ENCODE results near the gene CCNY. TPM values are rescaled to one million over a fixed set of nuclear protein-coding genes. Genes with fewer than 3 reads are reported as not detected.
"Not testable (repeated sequence)": the region's sequence is repeated elsewhere in the genome, so short reads cannot be mapped to it uniquely, and the experiment has no call there.

The CCNY gene
- total and polyA plus RNA-seq, 8 donors = 5.8 to 99.6 (median 37.7) TPM

- intact Hi-C loops (cut with DNase I; ENCODE audit: low total_unique reads) = no loop called here
- WGBS, 5 donors = 69 to 86% (median 72%) methylated on average over 7 of the region's 7 CpGs
- H3K4me3 ChIP-seq = no peak overlapping the region
- no peaks in the 10 kb centered on the region for H3K36me3 ChIP-seq
- TF ChIP-seq CTCF (IDR thresholded peaks at IDR 0.05) = no peak
- no peak for TF ChIP-seq EP300 (IDR thresholded peaks at IDR 0.05)
- TF ChIP-seq POLR2AphosphoS5 (IDR thresholded peaks at IDR 0.05) = no peak
- no peak for TF ChIP-seq POLR2A (IDR thresholded peaks at IDR 0.05)
- no peak overlapping the region for H3K27ac ChIP-seq
- no peak for DNase-seq
- H3K9me3 ChIP-seq = no peaks in the 10 kb centered on the region
- no peaks in the 10 kb centered on the region for H3K27me3 ChIP-seq
- H3K4me1 ChIP-seq = peaks cover 34 to 90% (median 64%) of the 10 kb centered on the region in 4 donors
Observed at GRCh38 chr10:35352512-35352911, 16.2 kb downstream of the CCNY start.

- intact Hi-C loops (cut with DNase I; ENCODE audit: low total_unique reads) = no loop called here
- no peaks in the 10 kb centered on the region for H3K36me3 ChIP-seq
- no peak overlapping the region for H3K27ac ChIP-seq
- H3K27me3 ChIP-seq = no peaks in the 10 kb centered on the region
- WGBS, 5 donors = 78 to 90% (median 86%) methylated on average over 2 of the region's 2 CpGs
- peaks cover 34 to 90% (median 61%) of the 10 kb centered on the region in 4 donors for H3K4me1 ChIP-seq
- DNase-seq = no peak
- no peak for TF ChIP-seq EP300 (IDR thresholded peaks at IDR 0.05)
- no peak for TF ChIP-seq POLR2A (IDR thresholded peaks at IDR 0.05)
- no peak for TF ChIP-seq CTCF (IDR thresholded peaks at IDR 0.05)
- no peak for TF ChIP-seq POLR2AphosphoS5 (IDR thresholded peaks at IDR 0.05)
- H3K4me3 ChIP-seq = no peak overlapping the region
- no peaks in the 10 kb centered on the region for H3K9me3 ChIP-seq
Observed at GRCh38 chr10:35353395-35353794, 17.1 kb downstream of the CCNY start.

GRCh38 chr10:35353805-35354204, 17.5 kb downstream of the CCNY start:
- Histone ChIP-seq H3K4me1 (peaks cover 33 to 90% (median 61%) of the 10 kb centered on the region in 4 donors), H3K36me3 (no peaks in the 10 kb centered on the region), H3K27ac (no peak overlapping the region), H3K27me3 (no peaks in the 10 kb centered on the region), H3K9me3 (no peaks in the 10 kb centered on the region), H3K4me3 (no peak overlapping the region)
- WGBS, 5 donors = 80 to 100% (median 89%) methylated on average over 1 of the region's 1 CpG
- intact Hi-C loops (cut with DNase I; ENCODE audit: low total_unique reads) = no loop called here
- no peak for TF ChIP-seq EP300 (IDR thresholded peaks at IDR 0.05)
- TF ChIP-seq POLR2A (IDR thresholded peaks at IDR 0.05) = no peak
- no peak for TF ChIP-seq POLR2AphosphoS5 (IDR thresholded peaks at IDR 0.05)
- TF ChIP-seq CTCF (IDR thresholded peaks at IDR 0.05) = no peak
- DNase-seq = no peak

GRCh38 chr10:35354257-35354656, 17.9 kb downstream of the CCNY start:
- DNase-seq; intact Hi-C loops (cut with DNase I; ENCODE audit: low total_unique reads): not testable (repeated sequence)
- WGBS, 5 donors = 67 to 85% (median 80%) methylated on average over 9 of the region's 9 CpGs

GRCh38 chr10:35355971-35356724, 19.8 kb downstream of the CCNY start:
- intact Hi-C loops (cut with DNase I; ENCODE audit: low total_unique reads) = no loop called here
- WGBS, 5 donors = 72 to 89% (median 79%) methylated on average over 9 of the region's 9 CpGs
- H3K9me3 ChIP-seq = no peaks in the 10 kb centered on the region
- no peak overlapping the region for H3K27ac ChIP-seq
- no peak overlapping the region for H3K4me3 ChIP-seq
- TF ChIP-seq CTCF (IDR thresholded peaks at IDR 0.05) (no peak), POLR2A (IDR thresholded peaks at IDR 0.05) (no peak), EP300 (IDR thresholded peaks at IDR 0.05) (no peak), POLR2AphosphoS5 (IDR thresholded peaks at IDR 0.05) (no peak)
- H3K27me3 ChIP-seq = no peaks in the 10 kb centered on the region
- DNase-seq = no peak
- H3K4me1 ChIP-seq = peaks cover 22 to 87% (median 55%) of the 10 kb centered on the region in 4 donors
- H3K36me3 ChIP-seq = no peaks in the 10 kb centered on the region

More at GRCh38 chr10:35354257-35354656, 17.9 kb downstream of the CCNY start:
- H3K4me3 ChIP-seq, H3K36me3 ChIP-seq, H3K9me3 ChIP-seq, H3K27ac ChIP-seq, H3K27me3 ChIP-seq: not testable (repeated sequence)
- H3K4me1 ChIP-seq = peaks cover 30 to 90% (median 60%) of the 10 kb centered on the region in 4 donors
